Measurements from ENCODE around the gene STK31.
"Not testable (repeated sequence)": the region's sequence is repeated elsewhere in the genome, so short reads cannot be mapped to it uniquely, and the experiment has no call there.

Gene STK31, protein sequence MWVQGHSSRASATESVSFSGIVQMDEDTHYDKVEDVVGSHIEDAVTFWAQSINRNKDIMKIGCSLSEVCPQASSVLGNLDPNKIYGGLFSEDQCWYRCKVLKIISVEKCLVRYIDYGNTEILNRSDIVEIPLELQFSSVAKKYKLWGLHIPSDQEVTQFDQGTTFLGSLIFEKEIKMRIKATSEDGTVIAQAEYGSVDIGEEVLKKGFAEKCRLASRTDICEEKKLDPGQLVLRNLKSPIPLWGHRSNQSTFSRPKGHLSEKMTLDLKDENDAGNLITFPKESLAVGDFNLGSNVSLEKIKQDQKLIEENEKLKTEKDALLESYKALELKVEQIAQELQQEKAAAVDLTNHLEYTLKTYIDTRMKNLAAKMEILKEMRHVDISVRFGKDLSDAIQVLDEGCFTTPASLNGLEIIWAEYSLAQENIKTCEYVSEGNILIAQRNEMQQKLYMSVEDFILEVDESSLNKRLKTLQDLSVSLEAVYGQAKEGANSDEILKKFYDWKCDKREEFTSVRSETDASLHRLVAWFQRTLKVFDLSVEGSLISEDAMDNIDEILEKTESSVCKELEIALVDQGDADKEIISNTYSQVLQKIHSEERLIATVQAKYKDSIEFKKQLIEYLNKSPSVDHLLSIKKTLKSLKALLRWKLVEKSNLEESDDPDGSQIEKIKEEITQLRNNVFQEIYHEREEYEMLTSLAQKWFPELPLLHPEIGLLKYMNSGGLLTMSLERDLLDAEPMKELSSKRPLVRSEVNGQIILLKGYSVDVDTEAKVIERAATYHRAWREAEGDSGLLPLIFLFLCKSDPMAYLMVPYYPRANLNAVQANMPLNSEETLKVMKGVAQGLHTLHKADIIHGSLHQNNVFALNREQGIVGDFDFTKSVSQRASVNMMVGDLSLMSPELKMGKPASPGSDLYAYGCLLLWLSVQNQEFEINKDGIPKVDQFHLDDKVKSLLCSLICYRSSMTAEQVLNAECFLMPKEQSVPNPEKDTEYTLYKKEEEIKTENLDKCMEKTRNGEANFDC

GRCh38 chr7:23710000-23710399 is at the start of gene STK31:
Gene STK31 (plus strand): TSS chr7:23710219. CDS start chr7:23710286, 67 bp downstream.
- no peak for DNase-seq

GRCh38 chr7:23661385-23661784 is 48.6 kb upstream of the STK31 start:
- DNase-seq = no peak

DNA sequence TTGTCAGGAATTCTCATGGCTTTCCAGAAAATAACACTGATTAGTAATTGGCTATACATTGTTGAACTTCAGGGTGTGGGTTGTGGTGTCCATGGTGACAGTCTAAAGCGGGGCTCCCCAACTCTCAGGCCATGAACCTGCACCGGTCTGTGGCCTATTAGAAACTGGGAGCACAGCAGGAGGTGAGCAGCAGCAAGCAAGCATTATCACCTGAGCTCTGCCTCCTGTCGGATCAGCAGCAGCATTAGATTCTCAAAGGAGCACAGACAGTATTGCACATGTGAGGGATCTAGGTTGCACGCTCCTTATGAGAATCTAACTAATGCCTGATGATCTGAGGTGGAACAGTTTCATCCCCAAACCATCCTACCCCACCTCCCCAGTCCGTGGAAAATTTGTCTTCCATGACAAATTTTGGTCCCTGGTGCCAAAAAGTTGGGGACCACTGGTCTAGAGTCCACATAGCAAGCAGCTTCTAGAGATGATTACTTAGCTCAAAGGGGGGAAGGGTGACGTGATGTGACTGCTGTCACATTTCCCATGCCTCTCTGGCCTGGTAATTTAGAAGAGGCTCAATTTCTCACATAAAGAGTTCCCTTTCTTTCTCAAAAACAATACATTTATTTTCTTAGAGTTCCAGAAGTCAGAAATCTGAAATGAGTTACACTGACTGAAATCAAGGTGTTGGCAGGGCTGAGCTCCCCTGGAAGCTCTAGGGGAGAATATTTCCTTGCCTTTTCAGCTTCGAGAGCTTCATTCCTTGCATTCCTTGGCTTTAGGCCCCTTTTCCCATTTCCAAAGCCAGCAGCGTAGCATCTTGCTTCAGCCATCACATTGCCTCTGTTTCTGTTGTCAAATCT is 47.7 kb upstream of the STK31 start:
- DNase-seq = no peak

GRCh38 chr7:23662984-23663313 is 47.1 kb upstream of the STK31 start:
- no peak for DNase-seq

DNA sequence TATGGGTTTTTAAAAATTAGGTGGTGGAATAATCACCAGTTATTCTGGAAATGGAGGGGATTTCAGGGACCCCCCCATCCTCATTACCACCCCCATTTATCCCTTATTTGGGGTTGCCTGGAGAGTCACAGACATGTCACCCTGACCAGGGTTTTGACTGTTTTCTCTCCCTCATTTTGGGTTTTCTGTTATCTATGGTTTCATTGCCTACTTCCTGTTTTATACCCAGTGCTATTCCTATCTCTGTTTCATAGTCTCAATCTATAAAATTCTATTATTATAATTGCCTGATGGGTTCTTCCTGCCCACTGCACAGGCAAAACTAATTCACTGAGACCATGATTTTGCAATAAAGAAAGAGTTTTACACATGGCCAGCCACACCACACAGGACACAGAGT is 45.9 kb upstream of the STK31 start:
- no peak for DNase-seq

DNA sequence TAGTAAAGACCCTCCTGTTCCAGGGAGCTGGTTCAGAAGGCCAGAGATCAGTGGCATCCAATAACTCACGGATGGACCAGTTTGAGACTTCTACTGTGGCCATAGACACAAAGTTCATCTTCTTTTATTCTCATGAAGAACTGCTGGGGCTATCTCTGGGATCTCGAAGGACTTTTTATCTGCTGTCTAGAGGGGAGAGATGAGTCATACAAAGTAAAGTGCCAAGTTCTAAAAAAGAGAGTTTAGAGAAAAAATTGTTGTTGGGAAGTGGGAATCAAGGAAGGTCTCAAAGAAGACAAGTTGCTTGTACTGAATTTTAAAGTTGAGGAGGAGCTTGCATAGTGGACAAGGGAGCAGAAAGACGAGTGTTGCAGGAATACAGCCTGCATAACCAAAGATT is 38.0 kb upstream of the STK31 start:
- DNase-seq = no peak

DNA sequence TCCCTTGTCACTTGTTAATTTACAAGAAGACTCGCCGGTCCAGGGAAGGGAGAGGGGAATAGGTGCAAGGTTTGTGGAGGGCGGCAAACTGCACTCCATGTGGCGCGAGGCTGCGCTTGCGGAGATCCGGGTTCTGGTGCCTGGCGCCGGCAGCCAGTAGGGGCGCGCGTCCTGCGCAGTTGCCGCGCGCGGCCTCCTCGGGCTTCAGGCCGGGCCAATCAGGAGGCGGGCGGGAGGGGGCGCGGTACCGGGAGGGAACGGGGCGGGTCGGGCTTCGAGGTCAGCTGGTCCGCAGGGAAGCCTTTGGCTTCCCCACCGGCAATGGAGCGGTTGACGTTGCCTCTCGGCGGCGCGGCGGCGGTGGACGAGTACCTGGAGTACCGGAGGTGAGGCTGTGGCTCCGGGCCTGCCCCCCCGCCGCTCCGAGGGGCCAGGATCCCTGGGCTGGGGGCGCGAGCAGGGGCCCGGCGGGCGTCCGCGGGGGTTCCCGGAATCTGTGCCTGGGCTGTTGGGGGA is 30.1 kb upstream of the STK31 start, which contains the start of gene FAM221A:
FAM221A (plus strand) TSS at position 302 of the 516 bp plus-strand sequence; CDS start at position 322, 20 bp downstream.
- peak; percentile 85 to 86 for DNase-seq

GRCh38 chr7:23680414-23681405 is 29.3 kb upstream of the STK31 start:
- peak; percentile 53 to 55 for DNase-seq

DNA sequence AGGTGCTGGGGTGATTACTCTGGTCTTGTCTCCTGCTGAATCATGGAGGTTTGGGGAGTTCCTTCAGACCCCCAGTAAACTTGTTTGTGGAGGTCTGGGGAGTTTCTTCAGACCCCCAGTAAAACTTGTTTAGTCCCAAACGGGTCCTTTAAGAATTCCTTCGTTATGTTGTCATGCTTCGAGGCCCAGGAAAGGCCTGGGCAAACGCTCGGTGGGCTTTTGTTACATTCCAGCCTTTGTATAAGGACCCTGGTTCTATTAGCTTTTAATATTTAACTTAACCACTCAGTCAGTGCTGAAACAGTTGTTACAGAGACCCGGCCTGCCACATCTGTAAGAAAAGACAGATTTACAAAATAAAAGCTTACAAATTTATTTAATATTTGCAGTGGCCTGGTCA is 26.0 kb upstream of the STK31 start:
- not testable (repeated sequence) for DNase-seq

DNA sequence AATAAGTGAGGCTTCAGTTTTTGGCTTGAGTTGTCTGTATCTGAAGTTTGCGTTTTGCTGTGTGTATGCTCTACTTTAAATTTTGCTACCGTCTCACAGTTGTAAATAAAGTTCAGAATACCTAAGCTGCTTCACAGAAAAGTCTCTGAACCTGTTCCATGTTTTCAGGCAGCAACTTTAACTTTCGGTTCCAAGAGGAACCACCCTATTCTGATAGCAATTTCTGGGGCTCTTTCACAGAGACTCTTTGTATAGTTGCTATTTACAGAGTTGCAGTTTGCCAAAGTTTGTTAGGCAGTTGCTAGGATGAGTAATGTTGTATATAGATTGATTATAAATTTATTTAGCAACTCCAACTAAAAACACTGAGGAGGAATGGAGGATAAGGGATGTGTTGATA is 24.3 kb upstream of the STK31 start:
- no peak for DNase-seq

DNA sequence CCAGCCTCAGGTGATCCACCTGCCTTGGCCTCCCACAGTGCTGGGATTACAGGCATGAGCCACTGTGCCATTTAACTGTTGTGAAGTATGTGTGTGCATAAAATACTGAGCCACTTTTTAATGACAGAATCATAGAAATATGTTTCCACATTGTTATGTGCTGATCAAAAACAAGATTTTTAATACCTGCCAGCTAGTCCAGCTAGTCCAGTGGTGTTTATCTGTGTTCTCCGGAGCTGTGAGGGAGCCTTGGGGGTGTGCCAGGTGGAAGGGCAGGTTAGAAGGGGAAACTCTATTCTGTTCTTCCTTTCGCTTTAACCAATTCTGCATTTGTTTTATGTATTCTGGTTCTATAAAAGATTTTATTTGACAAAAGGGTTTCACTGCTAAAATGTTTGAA is 23.0 kb upstream of the STK31 start:
- no peak for DNase-seq

DNA sequence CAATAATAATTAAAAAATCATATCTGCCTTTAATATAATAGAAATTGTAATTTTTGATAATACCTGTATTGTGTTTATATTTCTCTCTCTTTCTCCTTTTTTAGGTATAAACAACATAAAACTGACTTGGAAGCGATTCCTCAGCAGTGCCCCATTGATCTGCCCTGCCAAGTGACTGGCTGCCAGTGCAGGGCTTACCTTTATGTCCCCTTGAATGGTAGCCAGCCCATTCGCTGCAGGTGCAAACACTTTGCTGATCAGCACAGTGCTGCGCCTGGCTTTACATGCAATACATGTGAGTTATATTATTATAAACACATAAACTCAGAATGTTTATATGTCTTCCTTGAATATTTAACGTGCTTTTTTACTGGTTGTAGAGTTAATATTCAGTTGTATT is 20.9 kb upstream of the STK31 start:
- DNase-seq = no peak

- DNase-seq = no peak
Observed at GRCh38 chr7:23691320-23691719, 18.7 kb upstream of the STK31 start.

DNA sequence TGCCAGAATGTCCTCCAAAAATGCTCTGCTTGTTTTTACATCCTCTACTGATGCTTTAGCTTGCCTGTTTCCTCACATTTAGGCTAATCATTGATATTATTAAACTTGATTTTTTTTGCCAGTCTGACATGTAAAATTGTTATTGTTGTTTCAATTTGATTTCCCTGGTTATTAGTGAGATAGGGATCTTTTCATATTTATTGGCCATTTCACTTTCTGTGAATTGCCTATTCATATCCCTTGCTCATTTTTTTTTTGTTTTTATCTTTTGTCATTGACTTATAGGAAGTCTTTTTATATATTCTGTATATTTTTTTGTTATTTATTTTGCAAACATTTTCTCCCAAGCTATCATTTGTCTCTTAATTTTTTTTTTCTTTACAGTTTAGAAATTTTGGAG is 16.8 kb upstream of the STK31 start:
- DNase-seq = no peak

- DNase-seq = peak; percentile 61 to 73
Observed at GRCh38 chr7:23696916-23697441, 13.0 kb upstream of the STK31 start.

- no peak for DNase-seq
Observed at GRCh38 chr7:23698822-23699221, 11.2 kb upstream of the STK31 start.

GRCh38 chr7:23700046-23700445 is 10.0 kb upstream of the STK31 start:
- no peak for DNase-seq

GRCh38 chr7:23709081-23709750 is 803 bp upstream of the STK31 start:
- no peak for DNase-seq

DNA sequence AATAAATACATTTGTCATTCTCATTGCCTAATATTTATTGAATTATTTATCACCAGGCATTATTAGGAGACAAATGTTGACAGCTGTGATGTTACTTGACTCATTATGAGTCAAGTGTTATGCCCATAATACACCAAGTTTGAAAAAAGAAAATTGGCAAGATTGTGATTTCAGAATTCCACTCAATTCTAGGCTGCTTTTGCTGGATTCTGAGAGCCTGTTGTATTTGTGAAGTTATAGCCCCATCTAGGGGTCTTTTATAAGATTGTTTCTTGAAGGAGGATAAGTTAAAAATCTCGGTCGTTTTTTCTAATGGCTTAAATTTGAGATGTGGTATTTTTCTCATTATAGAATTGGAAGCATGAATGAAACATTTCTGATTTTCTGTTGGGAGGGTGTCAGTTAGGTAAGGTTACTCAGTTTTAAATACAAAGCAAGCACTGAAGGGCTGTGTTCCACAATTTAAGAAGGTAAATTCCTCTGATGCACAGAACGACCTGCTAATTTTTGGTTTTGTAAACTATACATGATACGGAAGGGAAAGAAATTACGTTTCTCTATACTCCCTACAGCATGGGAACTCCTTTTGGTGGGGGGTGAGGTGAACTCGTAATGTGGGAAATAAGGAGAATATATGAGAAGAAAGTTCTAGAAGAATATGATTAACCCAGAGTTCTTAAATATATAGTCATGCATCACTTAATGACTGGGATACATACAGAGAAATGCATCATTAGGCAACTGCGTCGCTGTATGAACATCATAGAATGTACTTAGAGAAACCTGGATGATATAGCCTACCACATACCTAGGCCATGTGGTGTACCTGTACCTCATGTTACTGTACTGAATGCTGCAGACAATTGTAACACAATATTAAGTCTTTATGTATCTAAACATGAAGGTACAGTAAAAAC is 2.6 kb downstream of the STK31 start:
- DNase-seq = no peak
